Measurements from ENCODE around the gene RIPPLY3. TPM values are rescaled to one million over a fixed set of nuclear protein-coding genes. Genes with fewer than 3 reads are reported as not detected.
"Not testable (repeated sequence)": the region's sequence is repeated elsewhere in the genome, so short reads cannot be mapped to it uniquely, and the experiment has no call there.

RIPPLY3 gene
- total RNA-seq, 1 donor = under 0.01 TPM

GRCh38 chr21:36981977-36982700, 24.4 kb upstream of the RIPPLY3 start:
- no peak for DNase-seq (ENCODE audit: low read depth)
- TF ChIP-seq, protein P1, sequence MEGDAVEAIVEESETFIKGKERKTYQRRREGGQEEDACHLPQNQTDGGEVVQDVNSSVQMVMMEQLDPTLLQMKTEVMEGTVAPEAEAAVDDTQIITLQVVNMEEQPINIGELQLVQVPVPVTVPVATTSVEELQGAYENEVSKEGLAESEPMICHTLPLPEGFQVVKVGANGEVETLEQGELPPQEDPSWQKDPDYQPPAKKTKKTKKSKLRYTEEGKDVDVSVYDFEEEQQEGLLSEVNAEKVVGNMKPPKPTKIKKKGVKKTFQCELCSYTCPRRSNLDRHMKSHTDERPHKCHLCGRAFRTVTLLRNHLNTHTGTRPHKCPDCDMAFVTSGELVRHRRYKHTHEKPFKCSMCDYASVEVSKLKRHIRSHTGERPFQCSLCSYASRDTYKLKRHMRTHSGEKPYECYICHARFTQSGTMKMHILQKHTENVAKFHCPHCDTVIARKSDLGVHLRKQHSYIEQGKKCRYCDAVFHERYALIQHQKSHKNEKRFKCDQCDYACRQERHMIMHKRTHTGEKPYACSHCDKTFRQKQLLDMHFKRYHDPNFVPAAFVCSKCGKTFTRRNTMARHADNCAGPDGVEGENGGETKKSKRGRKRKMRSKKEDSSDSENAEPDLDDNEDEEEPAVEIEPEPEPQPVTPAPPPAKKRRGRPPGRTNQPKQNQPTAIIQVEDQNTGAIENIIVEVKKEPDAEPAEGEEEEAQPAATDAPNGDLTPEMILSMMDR (IDR thresholded peaks at IDR 0.05; ENCODE audit: insufficient read depth, low read depth, low read length) = no peak
- no peak overlapping the region for H3K4me3 ChIP-seq (ENCODE audit: low read depth, low read length)

DNA sequence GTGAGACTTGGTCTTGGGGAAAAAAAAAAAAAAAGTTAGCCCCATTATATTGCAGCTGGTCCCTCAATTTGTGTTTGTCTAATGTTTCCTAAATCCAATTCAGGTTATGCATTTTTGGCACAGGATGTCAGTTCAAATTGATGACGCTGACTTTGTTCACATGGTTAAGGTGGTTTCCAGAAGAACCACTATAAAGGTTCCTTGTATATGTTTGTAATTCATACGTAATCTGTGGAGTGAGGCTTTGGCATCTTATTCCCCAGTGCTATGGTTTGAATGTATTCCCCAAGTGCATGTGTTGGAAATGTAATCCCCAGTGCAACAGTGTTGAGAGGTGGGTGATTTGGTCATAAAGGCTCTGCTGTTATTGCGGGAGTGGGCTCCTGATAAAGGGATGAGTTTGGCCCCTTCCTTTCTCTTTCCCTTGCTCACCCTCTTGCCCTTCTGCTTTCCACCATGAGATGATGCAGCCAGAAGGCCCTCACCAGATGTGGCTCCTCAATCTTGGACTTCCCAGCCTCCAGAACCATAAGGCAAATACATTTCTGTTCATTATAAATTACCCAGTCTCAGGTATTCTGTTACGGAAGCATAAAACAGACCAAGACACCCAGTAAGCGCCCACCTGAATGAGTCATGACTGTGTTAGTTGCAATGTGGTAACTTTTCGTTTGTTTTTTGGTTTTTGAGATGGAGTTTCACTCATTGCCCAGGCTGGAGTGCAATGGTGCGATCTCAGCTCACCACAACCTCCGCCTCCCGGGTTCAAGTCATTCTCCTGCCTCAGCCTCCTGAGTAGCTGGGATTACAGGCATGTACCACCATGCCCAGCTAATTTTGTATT, 20.5 kb upstream of the RIPPLY3 start:
- no peak overlapping the region for H3K4me3 ChIP-seq (ENCODE audit: low read depth, low read length)
- DNase-seq (ENCODE audit: low read depth) = no peak
- TF ChIP-seq, protein P1 (IDR thresholded peaks at IDR 0.05; ENCODE audit: insufficient read depth, low read depth, low read length) = no peak

DNA sequence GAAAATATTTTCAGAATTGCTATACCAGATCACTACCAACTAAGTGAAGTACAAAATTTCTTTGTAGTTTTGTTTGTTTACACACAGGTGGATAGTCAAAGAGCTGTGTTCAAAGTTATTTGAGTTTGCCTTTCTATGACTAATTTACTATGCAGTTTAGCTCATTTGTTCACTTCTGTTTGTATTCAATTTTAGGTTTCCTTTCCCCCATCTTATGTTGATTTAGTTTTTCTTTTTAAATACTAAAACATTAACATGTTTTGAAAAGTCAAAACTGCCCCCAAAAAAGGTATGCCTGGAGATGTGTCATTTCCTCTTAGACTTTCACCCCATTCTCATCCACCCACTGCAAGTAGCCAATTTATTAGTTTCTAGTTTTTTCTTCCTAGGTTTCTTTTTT, 18.7 kb upstream of the RIPPLY3 start:
- DNase-seq (ENCODE audit: low read depth) = no peak
- no peak overlapping the region for H3K4me3 ChIP-seq (ENCODE audit: low read depth, low read length)
- TF ChIP-seq, protein P1 (IDR thresholded peaks at IDR 0.05; ENCODE audit: insufficient read depth, low read depth, low read length) = no peak

- no peak for DNase-seq (ENCODE audit: low read depth)
- TF ChIP-seq, protein P1 (IDR thresholded peaks at IDR 0.05; ENCODE audit: insufficient read depth, low read depth, low read length) = no peak
- no peak overlapping the region for H3K4me3 ChIP-seq (ENCODE audit: low read depth, low read length)
These were observed 18.0 kb upstream of the RIPPLY3 start for GRCh38 chr21:36988536-36988935.

GRCh38 chr21:36989199-36989698, 17.3 kb upstream of the RIPPLY3 start:
- DNase-seq (ENCODE audit: low read depth) = not testable (repeated sequence)
- H3K4me3 ChIP-seq (ENCODE audit: low read depth, low read length) = peak overlapping the region; percentile 63

DNA sequence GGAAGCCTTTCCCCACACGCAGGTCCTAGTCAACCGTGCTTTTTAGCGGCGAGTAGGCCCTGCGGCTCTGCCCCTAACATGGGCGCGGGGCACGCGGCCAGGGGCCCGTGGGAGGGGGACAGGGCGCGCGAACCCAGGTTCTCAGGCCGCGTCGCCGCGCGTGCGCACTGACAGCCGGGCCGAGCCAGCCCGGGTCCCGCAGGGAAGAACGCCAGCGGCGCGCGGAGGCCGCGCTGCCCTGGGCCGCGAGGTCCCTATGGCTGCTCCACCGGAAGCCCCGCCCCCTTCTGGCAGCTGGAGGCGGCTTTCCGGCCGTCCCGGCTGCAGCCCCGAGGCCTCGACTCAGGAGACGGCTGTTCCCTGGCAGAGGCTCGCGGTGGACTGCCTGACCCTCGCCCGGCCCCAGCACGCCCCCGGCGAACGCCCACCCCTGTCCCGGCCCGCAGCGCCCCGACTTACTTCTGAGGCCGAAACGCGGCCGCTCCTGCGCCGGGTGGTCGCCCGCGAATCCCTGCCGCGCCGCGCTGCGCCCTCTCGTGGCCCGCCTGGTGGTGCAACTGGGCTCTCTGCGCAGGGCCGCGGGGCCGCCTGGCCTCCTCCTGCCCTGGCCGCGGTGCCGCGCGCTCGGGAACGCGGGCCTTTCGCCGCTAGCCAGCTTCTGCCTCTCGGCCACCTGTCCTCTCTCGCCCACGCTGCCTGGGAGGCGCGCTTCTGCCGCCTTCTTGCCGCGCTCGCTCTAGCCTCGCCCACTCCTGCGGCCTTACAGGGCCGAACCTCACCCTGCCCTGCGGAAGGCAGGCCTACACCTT, 16.6 kb upstream of the RIPPLY3 start:
- peak overlapping the region; percentile 63 for H3K4me3 ChIP-seq (ENCODE audit: low read depth, low read length)
- peak; percentile 92 for DNase-seq (ENCODE audit: low read depth)
- TF ChIP-seq, protein P1 (IDR thresholded peaks at IDR 0.05; ENCODE audit: insufficient read depth, low read depth, low read length) = peak; percentile 51
